Renal cortex interstitium (tissue), 11 donors: ENCODE data around the gene IL17D. TPM values are rescaled to one million over a fixed set of nuclear protein-coding genes. Genes with fewer than 3 reads are reported as not detected.

Experiments used
- DNase-seq, 11 donors: peaks; one replicate each; pipeline ENCODE4 v3.0.0-alpha.2; 2013; ENCODE audit warnings: low read depth in 9 of 11, low spot score in 4 of 11; ENCODE audit errors: extremely low read depth in 1 of 11
- polyA plus RNA-seq, 3 donors: library from polyadenylated mRNA; unstranded; fragments of 120-200 nt; gene quantifications; one replicate each; pipeline ENCODE4 v1.2.1, GENCODE V29; 2013; ENCODE audit not compliant: insufficient read length in 3 of 3

Gene IL17D
- polyA plus RNA-seq, 3 donors: 7.5 to 10.0 (median 8.5) TPM

DNA sequence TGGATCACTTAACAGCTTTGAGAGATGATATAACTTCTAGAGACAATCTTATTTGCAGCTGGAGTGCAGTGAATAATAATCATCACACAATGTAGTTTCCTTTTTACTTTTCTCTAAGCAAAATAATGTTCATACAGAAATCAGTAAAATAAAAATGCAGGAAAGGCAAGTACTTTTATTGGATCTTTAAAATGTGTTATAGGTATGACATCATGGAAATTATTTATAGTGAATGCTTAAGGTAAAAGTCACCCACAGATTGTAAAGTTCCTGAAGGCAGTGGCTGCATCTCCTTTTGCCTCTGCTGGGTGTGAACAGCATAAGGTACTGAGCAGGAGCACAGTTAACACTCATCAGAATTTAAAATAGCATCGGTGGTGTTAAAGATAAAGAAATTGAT is 17.3 kb upstream of the IL17D start:
- DNase-seq: no peak

DNA sequence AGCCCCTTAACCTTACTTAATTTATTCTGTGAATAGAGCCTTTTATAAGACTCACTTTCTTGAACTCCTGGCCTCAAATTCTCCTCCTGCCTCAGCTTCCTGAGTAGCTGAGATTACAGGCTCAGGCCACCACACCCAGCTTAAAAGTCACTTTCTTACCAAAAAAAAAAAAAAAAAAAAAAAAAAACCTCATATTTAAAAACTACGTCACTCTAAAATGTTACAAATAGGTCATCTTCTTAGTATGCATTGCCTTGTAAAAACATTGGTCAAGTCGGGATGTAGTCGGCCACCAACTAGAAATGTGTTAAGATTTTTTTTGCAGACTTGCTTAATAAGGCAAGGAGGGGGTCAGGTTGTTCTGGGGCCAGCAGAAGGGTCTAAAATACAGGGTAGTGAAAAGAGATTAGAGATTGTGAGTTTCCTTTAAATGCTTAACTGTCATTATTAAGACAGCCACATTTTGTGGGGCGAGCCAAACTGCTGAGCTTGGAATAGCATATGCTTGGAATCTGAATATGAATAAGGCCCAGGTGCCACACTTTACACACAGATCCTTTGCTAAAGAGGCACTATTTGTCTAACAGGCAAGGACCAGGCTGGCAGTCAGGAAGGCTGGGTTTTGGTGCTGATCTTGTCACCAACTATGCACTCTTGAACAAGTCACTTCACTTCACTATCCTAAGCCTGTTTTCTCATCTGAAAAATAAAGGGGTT is 16.5 kb upstream of the IL17D start:
- DNase-seq: no peak

GRCh38 chr13:20689291-20689690 is 14.2 kb upstream of the IL17D start:
- DNase-seq: no peak

- no peak for DNase-seq
Measured at GRCh38 chr13:20691616-20692015, 11.9 kb upstream of the IL17D start.

DNA sequence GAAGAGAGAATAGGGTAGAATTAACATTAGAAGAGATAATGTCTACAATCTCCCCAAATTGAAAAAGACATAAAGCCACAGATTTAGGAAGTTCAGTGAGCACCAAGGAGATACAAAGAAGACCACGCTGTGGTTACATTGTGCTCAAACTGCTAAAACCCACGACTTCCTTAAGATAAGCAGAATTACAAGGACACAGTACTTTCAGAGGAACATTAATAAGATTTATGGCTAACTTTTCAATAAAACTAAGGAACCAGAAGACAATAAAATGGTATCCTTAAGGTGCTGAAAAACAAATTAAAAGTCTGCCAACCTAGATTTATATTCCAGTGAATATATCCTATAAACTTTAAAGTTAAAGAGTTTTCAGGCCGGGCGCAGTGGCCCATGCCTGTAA is 7.4 kb upstream of the IL17D start:
- DNase-seq: no peak

- no peak for DNase-seq
Measured at GRCh38 chr13:20699715-20700114, 3.8 kb upstream of the IL17D start.

DNA sequence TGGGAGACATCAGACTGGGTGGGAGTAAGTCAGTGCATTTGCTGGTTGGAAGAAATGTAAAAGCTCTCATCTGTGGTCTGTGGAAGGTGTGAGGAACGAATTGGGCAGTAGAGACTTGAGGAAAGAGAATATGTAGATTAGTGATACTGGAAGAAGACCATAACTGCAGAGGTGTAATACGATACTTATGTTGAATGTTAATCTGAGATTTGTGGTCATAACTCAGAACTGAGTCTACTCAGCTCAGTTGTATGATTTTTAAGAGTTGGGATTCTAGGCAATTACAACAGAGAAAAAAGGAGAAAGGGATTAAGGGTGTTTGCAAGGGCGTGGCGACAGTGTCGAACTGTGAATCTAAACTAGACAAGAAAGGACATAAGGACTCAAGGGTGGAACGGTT is 3.2 kb upstream of the IL17D start:
- DNase-seq: no peak

- no peak for DNase-seq
Measured at GRCh38 chr13:20701461-20701860, 2.0 kb upstream of the IL17D start.

- DNase-seq: no peak
Measured at GRCh38 chr13:20702530-20702914, 977 bp upstream of the IL17D start.

DNA sequence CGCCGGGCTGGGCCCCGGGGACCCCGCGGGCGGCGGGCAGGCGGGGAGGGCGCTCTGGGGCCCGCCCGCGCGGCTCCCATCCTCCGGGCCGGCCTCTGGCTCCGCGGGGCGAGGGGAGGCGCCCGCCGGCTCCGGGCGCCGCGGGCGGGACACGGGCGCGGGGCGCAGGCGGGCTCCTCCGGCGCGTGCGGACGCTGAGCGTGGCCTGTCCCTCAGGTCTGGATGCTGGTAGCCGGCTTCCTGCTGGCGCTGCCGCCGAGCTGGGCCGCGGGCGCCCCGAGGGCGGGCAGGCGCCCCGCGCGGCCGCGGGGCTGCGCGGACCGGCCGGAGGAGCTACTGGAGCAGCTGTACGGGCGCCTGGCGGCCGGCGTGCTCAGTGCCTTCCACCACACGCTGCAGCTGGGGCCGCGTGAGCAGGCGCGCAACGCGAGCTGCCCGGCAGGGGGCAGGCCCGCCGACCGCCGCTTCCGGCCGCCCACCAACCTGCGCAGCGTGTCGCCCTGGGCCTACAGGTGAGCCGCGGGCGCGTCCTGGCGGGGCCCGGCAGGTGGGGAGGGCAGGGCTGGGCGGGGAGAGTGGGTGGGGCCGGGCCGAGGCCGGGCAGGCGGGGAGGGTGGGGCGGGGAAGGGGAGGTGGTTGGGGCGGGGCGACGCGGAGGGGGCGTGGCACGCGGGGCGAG is 420 bp downstream of the IL17D start:
- peak in 8 of 11 donors; percentile 70 to 82 (median 75) for DNase-seq

GRCh38 chr13:20704459-20705069 is 1.1 kb downstream of the IL17D start:
- no peak for DNase-seq

- no peak for DNase-seq
Measured at GRCh38 chr13:20706661-20707060, 3.2 kb downstream of the IL17D start.

DNA sequence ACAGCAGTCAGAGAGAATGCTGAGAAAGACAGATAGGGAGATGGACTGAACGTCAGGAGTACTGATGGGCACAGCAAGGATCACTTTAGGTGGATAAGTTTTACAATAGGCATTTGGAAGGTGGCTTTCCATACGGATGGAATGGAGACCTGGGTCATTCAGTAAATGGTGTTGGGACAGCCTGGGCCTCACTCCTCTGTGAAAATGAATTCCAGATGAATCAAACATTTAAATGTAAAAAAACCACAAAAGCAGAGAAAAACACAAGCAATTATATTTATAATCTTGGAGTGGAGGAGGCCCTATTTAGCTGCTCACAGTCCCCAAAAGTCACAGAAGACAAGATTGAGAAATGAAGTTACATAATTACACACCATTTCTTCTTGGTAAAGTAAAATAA is 4.7 kb downstream of the IL17D start:
- no peak for DNase-seq

DNA sequence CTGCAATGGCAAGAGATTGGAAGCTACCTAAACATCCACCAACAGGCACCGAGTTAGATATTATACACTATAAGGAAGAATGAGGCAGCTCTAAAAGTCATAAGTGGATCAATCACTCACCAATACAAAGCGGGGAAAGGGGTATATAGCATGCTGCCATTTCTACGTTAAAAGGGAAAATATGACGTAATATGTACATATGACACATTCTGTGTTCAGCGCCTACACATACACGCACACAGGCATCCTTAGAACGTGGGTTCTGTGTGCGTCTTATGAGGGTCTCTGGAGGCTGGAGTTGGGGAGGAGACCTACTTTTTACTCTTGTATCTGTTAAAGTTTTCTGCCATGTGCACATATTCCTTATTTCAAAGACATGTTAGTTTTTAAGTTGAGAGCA is 5.9 kb downstream of the IL17D start:
- DNase-seq: no peak

- DNase-seq: no peak
Measured at GRCh38 chr13:20709782-20710181, 6.3 kb downstream of the IL17D start.

DNA sequence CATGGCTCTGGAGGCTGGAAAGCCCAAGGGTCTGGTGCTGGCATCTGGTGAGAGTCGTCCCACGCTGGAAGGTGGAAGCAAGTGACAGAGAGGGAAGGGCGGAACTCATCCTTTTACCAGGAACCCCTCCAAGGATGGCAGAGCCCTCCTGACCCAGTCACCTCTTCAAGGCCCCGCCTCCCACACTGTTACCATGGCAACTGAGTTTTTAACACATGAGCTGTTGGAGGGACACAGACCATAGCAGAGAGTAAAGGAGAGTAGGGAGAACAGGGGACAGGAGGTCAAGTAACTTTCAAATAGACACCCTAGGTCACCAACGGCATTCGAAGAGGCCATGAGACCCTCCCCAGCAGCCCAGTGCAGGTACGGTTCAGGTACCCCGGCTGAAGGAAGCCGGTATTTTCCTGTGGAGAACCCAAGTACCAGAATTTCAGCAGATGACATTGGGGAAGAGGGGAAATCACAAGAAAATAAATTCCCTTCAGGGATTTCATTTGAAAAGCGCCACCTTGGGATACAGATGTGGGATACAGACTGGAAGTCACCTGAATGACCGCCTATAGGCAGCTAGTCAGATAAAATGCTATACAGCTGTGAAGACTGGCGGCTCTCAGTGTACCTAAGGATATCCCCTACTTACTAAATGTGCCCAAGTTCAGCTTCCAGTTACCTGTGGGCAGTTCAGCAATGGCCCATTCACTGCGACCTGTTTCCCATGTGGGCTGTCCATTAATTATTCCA is 8.0 kb downstream of the IL17D start:
- no peak for DNase-seq

DNA sequence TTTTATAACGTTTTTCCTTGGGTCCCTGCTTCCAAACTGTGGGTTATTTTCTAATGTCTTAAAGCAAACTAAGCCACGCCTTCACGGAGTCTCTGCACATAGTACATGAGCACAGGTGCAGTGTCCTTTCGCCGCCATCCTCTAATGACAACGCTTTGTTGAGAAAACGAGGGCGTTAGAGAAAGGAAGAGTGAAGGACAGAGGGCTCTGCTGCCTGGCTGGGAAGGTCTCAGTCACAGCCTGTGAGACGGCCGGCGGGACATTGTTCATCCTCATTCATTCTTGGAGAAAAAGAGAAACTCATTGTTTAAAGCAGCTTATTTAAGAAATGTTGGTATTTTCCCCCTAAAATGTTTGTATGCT is 9.5 kb downstream of the IL17D start:
- DNase-seq: no peak

- no peak for DNase-seq
Measured at GRCh38 chr13:20713751-20714150, 10.3 kb downstream of the IL17D start.

DNA sequence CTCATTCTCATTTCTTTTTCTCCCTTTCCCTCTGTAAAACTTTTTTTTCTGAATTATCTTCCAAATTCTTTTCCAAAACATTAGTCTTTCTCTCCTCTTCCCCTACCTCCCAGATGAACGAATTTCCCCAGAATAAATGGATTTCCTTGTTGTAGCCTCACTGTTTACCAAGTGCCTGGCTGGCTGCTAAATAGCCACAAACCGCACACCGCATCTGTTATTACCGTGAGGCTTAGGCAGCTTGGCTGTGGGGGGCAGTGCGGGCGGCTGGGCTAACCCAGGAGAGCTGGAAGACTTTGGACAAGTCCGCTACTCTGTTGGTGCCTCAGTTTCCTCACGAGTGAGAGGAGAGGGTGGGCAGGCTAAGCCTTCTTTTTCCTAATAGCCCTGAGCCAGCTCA is 10.7 kb downstream of the IL17D start:
- no peak for DNase-seq
